Thyroid gland (tissue), 4 donors: Measurements from ENCODE around the gene TUBB6. TPM values are rescaled to one million over a fixed set of nuclear protein-coding genes. Genes with fewer than 3 reads are reported as not detected.
A peak's percentile ranks its signal among the peaks of the same experiment; 100 is the strongest.

Source experiments
- DNase-seq, 2 donors: peaks; one replicate each; pipeline ENCODE4 v3.0.0-alpha.2; 2019
- H3K27ac ChIP-seq, 3 donors: fragments of 200-600 bp; sonication (generic); 1 replicate in 2 of 3; 2 replicates in 1 of 3; pipeline ENCODE4 v1.5.1; 2016 to 2019; ENCODE audit warnings: mild to moderate bottlenecking in 1 of 3, moderate library complexity in 1 of 3
- H3K27me3 ChIP-seq: fragments of 200-600 bp; sonication (generic); one replicate; pipeline ENCODE4 v1.5.1; 2019
- H3K36me3 ChIP-seq, 2 donors: fragments of 200-600 bp; sonication (generic); one replicate each; pipeline ENCODE4 v1.5.1; 2016 to 2019
- H3K4me1 ChIP-seq, 2 donors: fragments of 200-600 bp; sonication (generic); one replicate each; pipeline ENCODE4 v1.5.1; 2017 to 2019
- H3K4me3 ChIP-seq, 3 donors: fragments of 200-600 bp; sonication (generic); replicated peaks in 1 of 3; 1 replicate in 2 of 3; 2 replicates in 1 of 3; pipeline ENCODE4 v1.5.1; 2016; ENCODE audit warnings: mild to moderate bottlenecking in 1 of 3
- H3K9me3 ChIP-seq: fragments of 200-600 bp; sonication (generic); one replicate; pipeline ENCODE4 v1.5.1; 2017
- POLR2A ChIP-seq, 2 donors: fragments of 450-650 bp; IDR thresholded peaks; one replicate each; pipeline ENCODE4 v1.6.1; 2017; ENCODE audit warnings: antibody characterized with exemption in 2 of 2, mild to moderate bottlenecking in 2 of 2, moderate library complexity in 1 of 2
- WGBS, 2 donors: methylation state at CpG; one replicate each; pipeline ENCODE4 v1.1.5; 2017; 5-methylcytosine and 5-hydroxymethylcytosine counted together
- intact Hi-C: fragments of 100-400 bp; cut with DNase I; formaldehyde crosslinking; loops from one replicate; pipeline ENCODE4 v1.15.1; 2023
- total RNA-seq, 4 donors: library from RNA; depleted of rRNA; stranded (reverse); fragments of >200 nt; gene quantifications; one replicate each; pipeline ENCODE4 v1.2.3, GENCODE V29; 2016
- TF ChIP-seq, protein P1 (sequence below), 6 experiments: fragments of 200-600 bp in 3 of 6; fragments of 450-650 bp in 3 of 6; sonication (generic) in 3 of 6; IDR thresholded peaks; one replicate each; pipeline ENCODE4 v1.5.1; 2016 to 2019; ENCODE audit warnings: antibody characterized with exemption in 6 of 6, mild to moderate bottlenecking in 2 of 6, inconsistent platforms in 1 of 6, moderate library complexity in 1 of 6

The TUBB6 gene
- total RNA-seq, 4 donors from 2014 or later = 91.9 to 157 (median 124) TPM

DNA sequence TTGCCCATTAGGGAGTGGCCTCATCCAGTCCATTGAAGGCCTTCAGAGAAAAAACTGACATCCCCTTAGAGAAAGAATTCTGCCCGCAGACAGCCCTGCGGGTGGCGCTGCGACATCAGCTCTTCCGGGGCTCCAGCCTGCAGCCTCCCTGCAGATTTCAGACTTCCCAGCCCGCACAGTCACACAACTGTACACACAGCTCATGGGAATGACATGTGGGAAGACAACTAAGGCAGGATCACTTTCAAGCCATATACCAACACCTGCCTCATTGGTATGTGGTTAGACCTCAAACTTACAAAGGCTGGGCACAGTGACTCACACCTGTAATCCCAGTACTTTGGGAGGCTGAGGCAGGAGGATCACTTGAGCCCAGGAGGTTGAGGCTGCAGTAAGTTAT is 24.8 kb upstream of the TUBB6 start:
- H3K4me1 ChIP-seq = peaks cover 16 to 17% of the 10 kb centered on the region in 2 donors
- TF ChIP-seq, protein P1, sequence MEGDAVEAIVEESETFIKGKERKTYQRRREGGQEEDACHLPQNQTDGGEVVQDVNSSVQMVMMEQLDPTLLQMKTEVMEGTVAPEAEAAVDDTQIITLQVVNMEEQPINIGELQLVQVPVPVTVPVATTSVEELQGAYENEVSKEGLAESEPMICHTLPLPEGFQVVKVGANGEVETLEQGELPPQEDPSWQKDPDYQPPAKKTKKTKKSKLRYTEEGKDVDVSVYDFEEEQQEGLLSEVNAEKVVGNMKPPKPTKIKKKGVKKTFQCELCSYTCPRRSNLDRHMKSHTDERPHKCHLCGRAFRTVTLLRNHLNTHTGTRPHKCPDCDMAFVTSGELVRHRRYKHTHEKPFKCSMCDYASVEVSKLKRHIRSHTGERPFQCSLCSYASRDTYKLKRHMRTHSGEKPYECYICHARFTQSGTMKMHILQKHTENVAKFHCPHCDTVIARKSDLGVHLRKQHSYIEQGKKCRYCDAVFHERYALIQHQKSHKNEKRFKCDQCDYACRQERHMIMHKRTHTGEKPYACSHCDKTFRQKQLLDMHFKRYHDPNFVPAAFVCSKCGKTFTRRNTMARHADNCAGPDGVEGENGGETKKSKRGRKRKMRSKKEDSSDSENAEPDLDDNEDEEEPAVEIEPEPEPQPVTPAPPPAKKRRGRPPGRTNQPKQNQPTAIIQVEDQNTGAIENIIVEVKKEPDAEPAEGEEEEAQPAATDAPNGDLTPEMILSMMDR (IDR thresholded peaks at IDR 0.05) = no peak
- TF ChIP-seq POLR2A (IDR thresholded peaks at IDR 0.05) = no peak
- H3K9me3 ChIP-seq = no peaks in the 10 kb centered on the region
- no peak for DNase-seq
- intact Hi-C loops = no loop called here
- no peak overlapping the region for H3K4me3 ChIP-seq
- H3K27ac ChIP-seq = no peak overlapping the region
- WGBS, 2 donors = 63 to 72% methylated on average over 6 of the region's 6 CpGs
- H3K36me3 ChIP-seq = no peaks in the 10 kb centered on the region
- no peaks in the 10 kb centered on the region for H3K27me3 ChIP-seq

DNA sequence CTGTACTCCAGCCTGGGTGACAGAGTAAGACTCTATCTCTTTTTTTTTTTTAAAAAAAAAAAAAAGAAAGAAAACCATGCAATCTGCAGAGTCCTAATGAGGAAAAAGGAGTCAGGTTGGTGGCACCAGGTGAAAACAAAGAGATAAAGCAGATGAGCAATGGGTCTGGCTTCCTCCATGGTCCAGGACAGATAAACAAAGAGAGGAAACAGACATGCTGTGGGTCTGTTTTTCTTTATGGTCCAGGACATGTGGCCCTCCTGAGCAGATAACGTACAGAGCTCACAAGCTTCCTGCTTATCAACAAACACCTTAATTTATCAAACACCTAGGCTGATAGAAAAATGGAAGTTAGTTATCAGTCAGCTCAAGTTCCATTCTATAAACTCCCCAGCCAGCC is 24.4 kb upstream of the TUBB6 start:
- DNase-seq = no peak
- 86 to 88% methylated on average over 1 of the region's 1 CpG for WGBS, 2 donors
- intact Hi-C loops = no loop called here
- Histone ChIP-seq H3K9me3 (no peaks in the 10 kb centered on the region), H3K4me3 (no peak overlapping the region), H3K36me3 (no peaks in the 10 kb centered on the region), H3K27ac (no peak overlapping the region), H3K27me3 (no peaks in the 10 kb centered on the region), H3K4me1 (peaks cover 16 to 17% of the 10 kb centered on the region in 2 donors)
- TF ChIP-seq, protein P1 (IDR thresholded peaks at IDR 0.05) = no peak
- no peak for TF ChIP-seq POLR2A (IDR thresholded peaks at IDR 0.05)

DNA sequence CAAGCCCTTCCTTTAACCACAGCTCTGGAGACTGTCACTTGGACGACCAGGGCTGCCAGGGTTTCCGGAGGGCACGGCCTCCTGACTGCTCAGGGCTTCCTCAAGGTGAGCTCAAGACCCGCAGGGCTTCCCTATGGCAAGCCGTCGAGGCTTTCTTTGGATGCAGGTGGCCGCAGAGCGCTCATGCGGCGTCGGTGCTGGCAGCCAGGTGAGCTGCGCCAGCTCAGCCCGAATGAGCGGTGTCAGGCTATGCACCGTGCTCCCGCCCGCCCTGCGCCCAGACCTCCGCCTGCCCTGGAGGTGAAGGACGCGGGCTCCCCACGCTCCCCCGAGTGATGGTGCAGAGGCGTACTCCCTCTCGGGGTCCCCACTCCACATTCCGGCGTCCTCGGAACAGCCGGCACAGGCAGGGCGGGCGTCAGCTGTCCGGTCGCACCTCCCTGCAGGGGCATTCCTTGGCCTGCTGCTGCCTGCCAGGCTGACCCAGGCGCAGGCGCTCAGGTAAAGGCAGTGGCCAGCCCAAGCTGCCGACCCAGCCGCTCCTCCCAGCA is 20.8 kb upstream of the TUBB6 start:
- no peaks in the 10 kb centered on the region for H3K36me3 ChIP-seq
- TF ChIP-seq, protein P1 (IDR thresholded peaks at IDR 0.05) = no peak
- TF ChIP-seq POLR2A (IDR thresholded peaks at IDR 0.05) = no peak
- H3K27me3 ChIP-seq = no peaks in the 10 kb centered on the region
- no peaks in the 10 kb centered on the region for H3K9me3 ChIP-seq
- DNase-seq = peak; percentile 59 to 62
- H3K4me1 ChIP-seq = peaks cover 10 to 11% of the 10 kb centered on the region in 2 donors
- WGBS, 2 donors = 16 to 34% methylated on average over 26 to 29 of the region's 37 CpGs
- peak overlapping the region; percentile 25 to 67 (median 41) for H3K27ac ChIP-seq
- peak overlapping the region in 1 of 3 donors; percentile 32 for H3K4me3 ChIP-seq
- intact Hi-C loops = no loop called here

DNA sequence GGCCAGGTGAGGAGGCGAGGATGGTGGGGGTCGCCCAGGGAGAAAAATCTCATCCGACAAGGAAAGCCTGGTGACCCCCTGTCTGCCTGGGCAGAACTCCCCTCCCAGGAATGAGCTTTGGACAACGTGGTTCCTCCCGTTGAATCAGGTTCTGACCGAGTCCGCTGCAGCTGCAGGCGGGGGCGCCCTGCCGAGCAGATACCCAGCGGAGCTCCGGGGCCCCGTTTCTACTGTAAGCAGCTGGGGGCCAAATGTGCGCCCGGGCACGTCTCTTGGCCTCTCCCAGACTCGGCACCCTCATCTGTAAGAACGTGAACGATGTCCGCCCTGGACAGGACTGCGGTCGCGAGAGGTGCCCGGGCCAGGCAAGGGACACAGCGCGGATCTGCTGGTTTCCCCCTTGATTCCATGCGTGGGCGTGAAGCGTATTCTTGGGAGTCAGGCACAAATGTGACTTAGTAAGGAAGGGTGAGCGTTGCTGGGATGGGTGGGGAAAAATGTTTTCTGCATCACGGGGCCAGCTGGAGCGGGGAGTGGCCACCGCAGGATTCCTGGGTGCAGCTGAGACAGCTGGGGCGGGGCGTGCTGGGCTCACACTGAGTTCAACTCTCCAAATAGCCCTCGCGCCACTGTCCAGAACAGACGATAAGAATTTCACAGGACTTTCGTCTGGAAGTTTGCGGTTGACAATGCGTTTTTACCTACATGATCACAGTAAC is 20.2 kb upstream of the TUBB6 start:
- WGBS, 2 donors = 3 to 7% methylated on average over 8 to 22 of the region's 41 CpGs
- peak overlapping the region; percentile 25 to 67 (median 41) for H3K27ac ChIP-seq
- H3K36me3 ChIP-seq = no peaks in the 10 kb centered on the region
- peak in 1 of 2 donors; percentile 62 for TF ChIP-seq POLR2A (IDR thresholded peaks at IDR 0.05)
- TF ChIP-seq, protein P1 (IDR thresholded peaks at IDR 0.05) = no peak
- DNase-seq = peak; percentile 84 to 87
- H3K4me1 ChIP-seq = peaks cover 10 to 11% of the 10 kb centered on the region in 2 donors
- intact Hi-C loops = no loop called here
- H3K4me3 ChIP-seq = peak overlapping the region in 2 of 3 donors; percentile 26 to 32
- no peaks in the 10 kb centered on the region for H3K27me3 ChIP-seq
- H3K9me3 ChIP-seq = no peaks in the 10 kb centered on the region

DNA sequence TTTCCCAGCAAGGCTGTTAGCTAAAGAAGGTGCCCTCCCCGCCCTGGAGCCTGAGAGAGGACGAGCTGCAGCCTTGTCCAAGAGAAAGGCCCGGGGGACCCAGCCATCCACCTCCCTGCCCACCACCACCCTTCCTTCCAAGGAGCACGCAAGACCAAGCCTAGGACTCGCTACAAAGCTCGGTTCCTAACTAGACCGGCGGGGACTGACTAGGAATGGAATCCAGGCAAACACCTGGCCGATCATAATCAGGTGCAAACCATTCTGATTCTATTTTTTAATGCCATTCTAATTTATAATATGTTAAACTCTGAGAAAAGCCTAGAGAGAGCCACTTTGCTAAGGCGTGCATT is 19.7 kb upstream of the TUBB6 start:
- WGBS, 2 donors = 36 to 39% methylated on average over 8 to 10 of the region's 10 CpGs
- H3K9me3 ChIP-seq = no peaks in the 10 kb centered on the region
- no peaks in the 10 kb centered on the region for H3K36me3 ChIP-seq
- H3K4me3 ChIP-seq = peak overlapping the region in 1 of 3 donors; percentile 32
- no peak for DNase-seq
- intact Hi-C loops = no loop called here
- no peaks in the 10 kb centered on the region for H3K27me3 ChIP-seq
- H3K4me1 ChIP-seq = peaks cover 10 to 11% of the 10 kb centered on the region in 2 donors
- H3K27ac ChIP-seq = peak overlapping the region; percentile 4 to 67 (median 25)
- TF ChIP-seq POLR2A (IDR thresholded peaks at IDR 0.05) = no peak
- TF ChIP-seq, protein P1 (IDR thresholded peaks at IDR 0.05) = no peak
